ENCODE data around the gene TBC1D9.

Gene TBC1D9

GRCh38 chr4:140725556-140725955 lies 30.6 kb downstream of the TBC1D9 start:
- DNase-seq (ENCODE audit: low read depth in 2 of 2, low spot score in 1 of 2): no peak

DNA sequence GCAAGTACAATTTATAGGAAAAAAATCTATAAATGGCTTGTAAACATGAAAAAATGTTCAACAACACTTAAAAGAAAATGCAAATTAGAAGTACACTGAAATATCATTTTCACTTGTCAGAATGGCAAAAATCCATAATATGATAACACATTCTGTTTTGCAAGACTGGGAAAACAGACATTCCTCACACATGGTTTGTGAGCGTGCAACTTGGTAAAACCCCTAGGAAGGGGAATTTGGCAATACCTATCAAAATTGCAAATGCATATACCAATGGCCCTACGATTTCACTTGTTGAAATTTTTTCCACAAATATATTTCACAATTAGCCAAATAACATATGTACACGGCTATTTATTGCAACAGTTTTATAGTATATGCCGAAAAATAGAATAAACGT lies 31.4 kb downstream of the TBC1D9 start:
- DNase-seq (ENCODE audit: low read depth in 2 of 2, low spot score in 1 of 2): no peak

DNA sequence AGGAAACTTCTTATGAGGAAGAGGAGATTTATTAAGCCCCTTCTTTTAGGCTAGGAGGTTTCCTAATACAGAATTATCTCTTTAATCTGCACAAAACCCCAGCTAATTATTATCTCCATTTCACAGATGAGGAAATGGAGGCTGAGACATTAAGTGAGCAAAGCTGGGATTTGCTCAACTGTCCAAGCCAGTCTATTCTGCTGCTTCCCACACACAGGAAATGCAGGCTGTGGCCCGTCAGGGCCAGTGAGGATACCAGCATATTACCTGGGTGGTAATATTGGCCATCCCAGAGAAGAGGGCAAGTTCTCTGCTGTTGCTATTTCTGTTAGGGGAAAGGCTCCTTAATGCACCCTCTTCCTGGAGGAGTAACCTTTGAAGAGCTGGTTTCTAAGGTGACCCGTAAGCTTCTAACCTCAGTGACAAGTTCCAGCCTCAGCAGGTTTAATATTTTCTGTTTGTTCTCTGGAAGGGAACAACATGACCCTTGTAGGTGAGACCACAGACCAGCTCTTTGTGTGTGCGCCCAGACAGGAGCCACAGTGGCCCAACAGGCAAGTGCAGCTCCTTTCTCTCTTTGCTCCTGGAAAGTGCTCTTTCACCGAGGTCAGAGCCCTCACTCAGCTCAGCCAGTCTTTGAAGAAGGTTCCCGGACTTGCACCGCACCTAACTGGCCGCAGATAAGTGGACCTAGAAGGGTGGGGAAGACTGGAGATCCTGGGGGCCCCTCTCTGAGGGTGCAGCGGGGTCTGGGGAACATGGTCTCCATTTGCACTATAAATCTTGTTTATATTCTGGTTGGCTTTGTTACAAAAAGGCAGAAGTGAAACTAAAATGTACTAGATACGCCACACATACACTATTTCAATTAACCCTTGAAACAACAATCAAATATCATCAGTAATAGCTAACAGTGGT lies 35.5 kb downstream of the TBC1D9 start:
- no peak for DNase-seq (ENCODE audit: low read depth in 2 of 2, low spot score in 1 of 2)

DNA sequence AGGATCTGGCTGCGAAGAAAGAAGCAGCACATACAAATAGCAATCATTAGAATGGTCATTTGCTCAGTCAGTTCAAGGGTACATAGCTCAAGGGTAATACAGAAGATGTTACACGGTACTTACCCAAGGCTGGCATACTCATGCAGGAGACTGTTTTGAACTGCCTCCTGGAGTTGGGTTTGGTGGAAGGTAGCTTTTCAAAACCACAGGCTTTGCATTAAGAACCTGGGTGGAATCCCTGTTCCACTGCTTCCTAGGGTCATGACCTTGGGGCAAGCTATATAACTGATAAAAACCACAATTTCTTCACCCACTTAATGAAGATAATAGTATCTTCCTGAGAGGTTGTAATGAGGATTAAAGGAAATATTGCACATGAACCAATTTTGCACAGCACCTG lies 36.5 kb downstream of the TBC1D9 start:
- no peak for DNase-seq (ENCODE audit: low read depth in 2 of 2, low spot score in 1 of 2)

GRCh38 chr4:140719022-140719421 lies 37.2 kb downstream of the TBC1D9 start:
- no peak for DNase-seq (ENCODE audit: low read depth in 2 of 2, low spot score in 1 of 2)

DNA sequence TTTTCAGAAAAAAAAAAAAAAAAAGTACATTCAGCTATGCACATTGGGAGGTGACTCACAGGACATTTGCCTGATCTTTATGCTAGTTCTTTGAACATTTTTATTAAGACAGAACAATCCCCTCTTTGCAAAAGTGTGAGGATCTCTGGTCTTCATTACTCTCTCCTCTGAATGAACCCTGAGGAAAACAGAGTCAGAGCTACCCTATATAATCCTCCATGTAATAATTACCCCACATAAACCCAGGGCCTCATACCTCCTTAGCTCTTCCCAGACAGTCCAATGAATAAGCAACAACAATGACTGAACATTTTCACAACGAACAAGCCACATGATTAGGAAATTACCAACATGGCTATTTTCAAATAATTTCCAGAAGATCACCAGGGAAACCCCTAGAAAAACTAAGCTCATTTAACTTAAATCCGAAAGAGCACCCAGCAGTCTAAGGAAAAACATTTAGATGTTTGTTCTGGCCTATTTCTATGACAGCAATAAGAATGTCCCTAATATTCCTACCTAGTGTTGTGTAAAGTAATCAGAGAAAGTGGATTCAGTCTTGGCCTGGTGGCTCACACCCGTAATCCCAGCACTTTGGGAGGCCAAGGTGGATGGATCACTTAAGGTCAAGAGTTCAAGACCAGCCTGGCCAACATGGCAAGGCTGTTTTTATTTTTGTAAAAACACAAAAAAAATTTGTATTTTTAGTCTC lies 37.8 kb downstream of the TBC1D9 start:
- no peak for DNase-seq (ENCODE audit: low read depth in 2 of 2, low spot score in 1 of 2)

GRCh38 chr4:140717313-140717712 lies 38.9 kb downstream of the TBC1D9 start:
- DNase-seq (ENCODE audit: low read depth in 2 of 2, low spot score in 1 of 2): no peak

DNA sequence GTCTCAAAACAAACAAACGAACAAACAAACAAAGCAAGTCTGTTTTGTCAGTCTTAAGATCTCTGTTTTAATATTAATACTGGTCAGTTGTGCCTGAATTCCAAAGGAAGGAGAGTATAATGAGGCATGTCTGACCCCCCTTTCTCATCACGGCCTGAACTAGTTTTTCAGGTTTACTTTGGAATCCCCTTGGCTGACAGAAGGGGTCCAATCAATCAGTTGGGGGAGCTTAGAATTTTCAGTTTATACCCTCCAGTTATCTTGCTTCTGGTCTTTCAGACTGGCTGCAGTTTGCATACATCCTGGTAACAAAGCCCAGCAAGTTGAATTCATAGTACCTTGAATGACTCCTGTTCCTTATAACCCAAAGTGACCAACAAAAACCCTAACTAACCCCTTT lies 41.1 kb downstream of the TBC1D9 start:
- DNase-seq (ENCODE audit: low read depth in 2 of 2, low spot score in 1 of 2): no peak

- DNase-seq (ENCODE audit: low read depth in 2 of 2, low spot score in 1 of 2): no peak
These were observed 44.3 kb downstream of the TBC1D9 start for GRCh38 chr4:140711910-140712309.

GRCh38 chr4:140710908-140711622 lies 45.1 kb downstream of the TBC1D9 start:
- DNase-seq (ENCODE audit: low read depth in 2 of 2, low spot score in 1 of 2): no peak

DNA sequence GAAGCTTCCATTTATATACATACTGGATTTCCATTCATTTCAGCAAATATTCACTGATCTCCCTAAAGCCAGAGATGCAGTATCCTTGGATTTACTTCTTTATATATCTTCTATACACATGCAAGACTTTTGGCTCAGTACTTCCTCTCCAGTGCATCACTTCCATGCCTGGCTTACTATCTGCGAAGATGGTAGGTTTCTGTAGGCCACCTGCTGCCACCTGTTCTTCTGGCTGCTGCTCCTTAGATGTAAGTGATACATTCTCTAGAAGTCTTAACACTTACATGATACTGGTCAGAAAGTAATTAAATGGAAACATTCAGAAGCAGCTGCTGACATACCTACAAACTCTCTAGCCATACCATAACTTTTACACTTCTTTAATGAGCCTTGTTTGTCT lies 48.9 kb downstream of the TBC1D9 start:
- DNase-seq (ENCODE audit: low read depth in 2 of 2, low spot score in 1 of 2): no peak

- DNase-seq (ENCODE audit: low read depth in 2 of 2, low spot score in 1 of 2): no peak
These were observed 49.5 kb downstream of the TBC1D9 start for GRCh38 chr4:140706665-140707064.

DNA sequence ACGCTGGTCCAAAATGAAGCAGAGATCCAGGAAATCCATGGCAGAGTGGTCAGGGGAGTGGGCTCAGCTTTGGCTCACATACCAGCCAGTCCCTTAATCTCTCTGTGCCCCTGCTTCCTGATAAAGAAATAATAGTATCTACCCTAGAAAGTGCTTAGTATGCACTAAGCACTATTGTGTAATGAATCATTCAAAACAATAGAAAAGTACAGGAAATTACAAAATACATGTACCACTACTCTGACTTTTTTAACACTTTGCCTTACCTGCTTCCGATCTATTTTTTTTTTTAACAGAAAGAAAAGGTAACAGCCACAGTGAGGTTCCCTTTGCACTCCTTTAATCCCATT lies 49.9 kb downstream of the TBC1D9 start:
- no peak for DNase-seq (ENCODE audit: low read depth in 2 of 2, low spot score in 1 of 2)

- no peak for DNase-seq (ENCODE audit: low read depth in 2 of 2, low spot score in 1 of 2)
These were observed 50.4 kb downstream of the TBC1D9 start for GRCh38 chr4:140705625-140706275.

- DNase-seq (ENCODE audit: low read depth in 2 of 2, low spot score in 1 of 2): no peak
These were observed 51.2 kb downstream of the TBC1D9 start for GRCh38 chr4:140704964-140705363.

- DNase-seq (ENCODE audit: low read depth in 2 of 2, low spot score in 1 of 2): no peak
These were observed 51.7 kb downstream of the TBC1D9 start for GRCh38 chr4:140704392-140704960.

- DNase-seq (ENCODE audit: low read depth in 2 of 2, low spot score in 1 of 2): no peak
These were observed 52.7 kb downstream of the TBC1D9 start for GRCh38 chr4:140703463-140703862.

- DNase-seq (ENCODE audit: low read depth in 2 of 2, low spot score in 1 of 2): no peak
These were observed 54.0 kb downstream of the TBC1D9 start for GRCh38 chr4:140702096-140702757.

DNA sequence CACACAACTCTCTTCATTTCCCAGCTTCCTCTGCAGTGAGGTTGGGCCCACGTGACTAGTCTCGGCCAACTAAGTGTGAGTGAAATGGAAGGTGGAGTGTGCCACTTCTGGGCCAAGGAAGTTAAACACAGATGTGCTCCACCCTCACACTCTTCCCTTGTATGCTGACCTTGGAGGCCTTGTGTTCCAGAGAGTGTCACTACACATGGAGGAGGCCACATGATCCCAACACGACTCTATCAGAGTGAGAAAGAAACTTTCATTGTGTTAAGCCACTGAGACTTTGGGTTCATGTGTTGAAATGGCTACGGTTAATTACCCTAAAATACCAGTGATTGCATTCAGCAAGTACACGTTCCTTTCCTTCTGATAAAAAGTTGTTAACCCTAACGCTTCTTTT lies 55.1 kb downstream of the TBC1D9 start:
- no peak for DNase-seq (ENCODE audit: low read depth in 2 of 2, low spot score in 1 of 2)

- no peak for DNase-seq (ENCODE audit: low read depth in 2 of 2, low spot score in 1 of 2)
These were observed 58.2 kb downstream of the TBC1D9 start for GRCh38 chr4:140697709-140698560.

Data from stimulated activated CD8-positive, alpha-beta memory T cell treated with anti-CD3 and anti-CD28 coated beads, Interleukin-4, amount 100 ng/mL, for 4 hours (primary cell).